ENCODE measurements around the gene ASB18. TPM values are rescaled to one million over a fixed set of nuclear protein-coding genes. Genes with fewer than 3 reads are reported as not detected.

Gene ASB18
- total and polyA plus RNA-seq, 2 experiments from 2014 or later = not detected

GRCh38 chr2:236159778-236160170 lies 104.4 kb downstream of the ASB18 start:
- Histone ChIP-seq H3K27ac (no peak overlapping the region), H3K4me3 (no peak overlapping the region), H3K9me2 (ENCODE audit: insufficient read depth) (no peaks in the 10 kb centered on the region), H4K20me1 (ENCODE audit: insufficient read depth) (no peaks in the 10 kb centered on the region), H3F3A (ENCODE audit: insufficient read depth) (no peaks in the 10 kb centered on the region), H3K27me3 (replicated peaks; ENCODE audit: insufficient read depth) (peaks cover 54% of the 10 kb centered on the region), H3K9me3 (ENCODE audit: low read depth) (no peaks in the 10 kb centered on the region), H3K36me3 (ENCODE audit: low read depth) (no peaks in the 10 kb centered on the region), H3K4me1 (ENCODE audit: insufficient read depth) (0 out of 2 replicates have a peak, but pooled peaks cover 9% of the 10 kb centered on the region), H3K79me2 (ENCODE audit: insufficient read depth) (no peaks in the 10 kb centered on the region), H3K4me2 (ENCODE audit: unreplicated experiment) (no peak overlapping the region), H2AFZ (no peak overlapping the region), H3K9ac (no peak overlapping the region)
- in situ Hi-C loops (cut with MboI) = no loop called here
- TF ChIP-seq EZH2 (IDR thresholded peaks at IDR 0.05; ENCODE audit: insufficient read depth, poor library complexity, severe bottlenecking) (no peak), EZH2phosphoT487 (IDR thresholded peaks at IDR 0.05; ENCODE audit: insufficient read depth, low read depth) (no peak)
- WGBS, 2 experiments (ENCODE audit: low coverage in 1 of 2, low lambda C conversion rate in 2 of 2, missing lambda C conversion rate in 2 of 2) = 32 to 36% methylated on average over 6 to 29 of the region's 33 CpGs
- DNase-seq = no peak

- no peaks in the 10 kb centered on the region for H3K9me2 ChIP-seq (ENCODE audit: insufficient read depth)
- H3K36me3 ChIP-seq (ENCODE audit: low read depth) = no peaks in the 10 kb centered on the region
- no peak overlapping the region for H3K4me3 ChIP-seq
- no peak overlapping the region for H3K27ac ChIP-seq
- H2AFZ ChIP-seq = no peak overlapping the region
- in situ Hi-C loops (cut with MboI) = no loop called here
- WGBS, 2 experiments (ENCODE audit: low coverage in 1 of 2, low lambda C conversion rate in 2 of 2, missing lambda C conversion rate in 2 of 2) = 42 to 52% methylated on average over 35 to 40 of the region's 45 CpGs
- no peaks in the 10 kb centered on the region for H4K20me1 ChIP-seq (ENCODE audit: insufficient read depth)
- H3K79me2 ChIP-seq (ENCODE audit: insufficient read depth) = no peaks in the 10 kb centered on the region
- H3K27me3 ChIP-seq (replicated peaks; ENCODE audit: insufficient read depth) = peaks cover 48% of the 10 kb centered on the region
- H3K9me3 ChIP-seq (ENCODE audit: low read depth) = no peaks in the 10 kb centered on the region
- H3K9ac ChIP-seq = no peak overlapping the region
- H3K4me1 ChIP-seq (ENCODE audit: insufficient read depth) = 0 out of 2 replicates have a peak, but pooled peaks cover 5% of the 10 kb centered on the region
- H3F3A ChIP-seq (ENCODE audit: insufficient read depth) = no peaks in the 10 kb centered on the region
- DNase-seq = no peak
- H3K4me2 ChIP-seq (ENCODE audit: unreplicated experiment) = no peak overlapping the region
- TF ChIP-seq EZH2 (IDR thresholded peaks at IDR 0.05; ENCODE audit: insufficient read depth, poor library complexity, severe bottlenecking) = no peak
- no peak for TF ChIP-seq EZH2phosphoT487 (IDR thresholded peaks at IDR 0.05; ENCODE audit: insufficient read depth, low read depth)
Observed at GRCh38 chr2:236158969-236159777, 105.0 kb downstream of the ASB18 start.

- DNase-seq = no peak
- Histone ChIP-seq H3F3A (ENCODE audit: insufficient read depth) (no peaks in the 10 kb centered on the region), H3K9me3 (ENCODE audit: low read depth) (no peaks in the 10 kb centered on the region), H3K4me3 (no peak overlapping the region), H3K4me1 (ENCODE audit: insufficient read depth) (no peaks in the 10 kb centered on the region), H3K9ac (no peak overlapping the region), H3K27ac (no peak overlapping the region), H3K79me2 (ENCODE audit: insufficient read depth) (no peaks in the 10 kb centered on the region), H2AFZ (no peak overlapping the region), H3K27me3 (replicated peaks; ENCODE audit: insufficient read depth) (peaks cover 37% of the 10 kb centered on the region), H3K9me2 (ENCODE audit: insufficient read depth) (no peaks in the 10 kb centered on the region), H4K20me1 (ENCODE audit: insufficient read depth) (no peaks in the 10 kb centered on the region), H3K4me2 (ENCODE audit: unreplicated experiment) (no peak overlapping the region), H3K36me3 (ENCODE audit: low read depth) (no peaks in the 10 kb centered on the region)
- no peak for TF ChIP-seq EZH2 (IDR thresholded peaks at IDR 0.05; ENCODE audit: insufficient read depth, poor library complexity, severe bottlenecking)
- TF ChIP-seq EZH2phosphoT487 (IDR thresholded peaks at IDR 0.05; ENCODE audit: insufficient read depth, low read depth) = no peak
- 86 to 88% methylated on average over 10 of the region's 10 CpGs for WGBS, 2 experiments (ENCODE audit: low coverage in 1 of 2, low lambda C conversion rate in 2 of 2, missing lambda C conversion rate in 2 of 2)
- in situ Hi-C loops (cut with MboI) = no loop called here
Observed at GRCh38 chr2:236157815-236158498, 106.2 kb downstream of the ASB18 start.

- H3F3A ChIP-seq (ENCODE audit: insufficient read depth) = no peaks in the 10 kb centered on the region
- no peaks in the 10 kb centered on the region for H3K9me3 ChIP-seq (ENCODE audit: low read depth)
- peaks cover 31% of the 10 kb centered on the region for H3K27me3 ChIP-seq (replicated peaks; ENCODE audit: insufficient read depth)
- H3K27ac ChIP-seq = no peak overlapping the region
- no peaks in the 10 kb centered on the region for H3K36me3 ChIP-seq (ENCODE audit: low read depth)
- no peaks in the 10 kb centered on the region for H4K20me1 ChIP-seq (ENCODE audit: insufficient read depth)
- H3K9me2 ChIP-seq (ENCODE audit: insufficient read depth) = no peaks in the 10 kb centered on the region
- H3K4me3 ChIP-seq = no peak overlapping the region
- 77 to 80% methylated on average over 6 of the region's 6 CpGs for WGBS, 2 experiments (ENCODE audit: low coverage in 1 of 2, low lambda C conversion rate in 2 of 2, missing lambda C conversion rate in 2 of 2)
- H3K9ac ChIP-seq = no peak overlapping the region
- no peak overlapping the region for H2AFZ ChIP-seq
- H3K4me1 ChIP-seq (ENCODE audit: insufficient read depth) = no peaks in the 10 kb centered on the region
- no peak for DNase-seq
- no peak for TF ChIP-seq EZH2phosphoT487 (IDR thresholded peaks at IDR 0.05; ENCODE audit: insufficient read depth, low read depth)
- no peak for TF ChIP-seq EZH2 (IDR thresholded peaks at IDR 0.05; ENCODE audit: insufficient read depth, poor library complexity, severe bottlenecking)
- in situ Hi-C loops (cut with MboI) = no loop called here
- H3K79me2 ChIP-seq (ENCODE audit: insufficient read depth) = no peaks in the 10 kb centered on the region
- no peak overlapping the region for H3K4me2 ChIP-seq (ENCODE audit: unreplicated experiment)
Observed at GRCh38 chr2:236157366-236157765, 106.8 kb downstream of the ASB18 start.

Measured in GM23248 (cell line).